Measurements from ENCODE around the gene ACAA2.

ACAA2 gene

DNA sequence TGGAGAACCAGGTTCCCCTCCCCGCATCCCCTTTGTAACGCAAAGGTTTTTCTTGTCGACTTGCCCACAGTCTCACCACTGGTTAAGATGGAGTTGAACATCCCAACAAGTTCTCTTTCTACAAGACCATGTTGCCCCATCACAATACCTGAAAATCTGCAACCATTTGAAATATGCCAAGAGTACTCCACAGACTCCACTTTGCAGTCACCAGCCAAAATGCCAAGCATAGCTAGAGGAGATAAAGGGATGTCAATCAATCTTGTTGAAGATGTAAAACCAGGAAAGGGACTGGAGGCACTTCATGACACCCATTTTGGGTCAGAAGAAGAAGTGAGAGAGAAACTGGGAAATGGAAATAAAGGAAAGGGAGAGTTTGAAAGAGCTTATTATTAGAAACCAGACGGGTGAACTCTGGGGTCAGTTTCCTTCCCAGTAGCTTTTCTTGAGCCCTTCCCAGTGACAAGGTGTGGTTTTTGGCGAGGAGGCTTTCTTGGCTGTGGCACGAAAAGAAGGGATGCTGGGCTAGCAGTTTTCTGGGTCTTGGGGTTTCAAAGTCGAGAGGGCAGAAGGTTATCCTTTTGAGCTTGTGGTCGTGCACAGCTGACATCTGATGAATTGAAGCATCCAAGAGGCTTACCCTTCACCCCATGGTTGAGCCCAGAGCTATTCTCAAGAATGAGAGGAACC lies 79.3 kb downstream of the ACAA2 start:
- no peak for FAIRE-seq

DNA sequence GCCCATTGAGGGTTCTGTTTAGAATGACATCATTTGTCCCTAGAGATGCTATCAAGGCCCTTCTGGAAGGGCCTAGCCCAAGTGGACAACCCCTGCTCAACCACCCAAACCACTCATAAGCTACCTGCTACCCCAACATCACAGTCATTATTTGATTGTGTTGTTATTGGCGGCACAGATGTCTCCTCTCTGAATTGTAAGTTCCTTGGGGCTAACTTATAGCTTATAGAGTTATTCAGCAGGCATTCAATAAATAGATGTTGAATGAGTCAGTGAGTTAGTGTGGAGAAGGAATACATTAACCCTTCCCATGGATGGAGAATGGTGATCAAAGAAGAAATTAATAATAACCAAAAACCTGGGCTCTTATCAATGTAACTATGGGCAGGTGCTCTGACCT lies 80.0 kb downstream of the ACAA2 start:
- FAIRE-seq: no peak

Measured in G401.6 (cell line).